Neural progenitor cell (in vitro differentiated cells): ENCODE measurements around the gene POLR2C.

Source experiments
- CTCF ChIP-seq: fragments of 200-600 bp; sonication (generic); IDR thresholded peaks from 2 replicates; pipeline ENCODE4 v1.5.1; 2017; ENCODE audit warnings: antibody characterized with exemption, mild to moderate bottlenecking
- EZH2 ChIP-seq: fragments of 200-600 bp; sonication (generic); IDR thresholded peaks from 2 replicates; pipeline ENCODE4 v1.6.1; 2017; ENCODE audit warnings: antibody characterized with exemption, mild to moderate bottlenecking, moderate library complexity

GRCh38 chr16:57422026-57422944 lies 40.2 kb upstream of the POLR2C start:
- no peak for TF ChIP-seq EZH2
- peak; percentile 65 for TF ChIP-seq CTCF
